Vagina (tissue), 2 donors: ENCODE measurements around the gene CER1. TPM values are rescaled to one million over a fixed set of nuclear protein-coding genes. Genes with fewer than 3 reads are reported as not detected.

Experiments
- DNase-seq, 2 donors: peaks; one replicate each; pipeline ENCODE4 v3.0.0-alpha.2; 2017; ENCODE audit errors: extremely low spot score in 2 of 2
- H3K27ac ChIP-seq: fragments of 200-600 bp; sonication (generic); one replicate; pipeline ENCODE4 v1.5.1; 2019
- H3K27me3 ChIP-seq: fragments of 200-600 bp; sonication (generic); one replicate; pipeline ENCODE4 v1.5.1; 2019
- H3K36me3 ChIP-seq, 2 donors: fragments of 200-600 bp; sonication (generic); one replicate each; pipeline ENCODE4 v1.5.1; 2017 to 2019
- H3K4me1 ChIP-seq: fragments of 200-600 bp; sonication (generic); one replicate; pipeline ENCODE4 v1.5.1; 2019
- H3K4me3 ChIP-seq, 2 donors: fragments of 200-600 bp; sonication (generic); 1 replicate in 1 of 2; 2 replicates in 1 of 2; pipeline ENCODE4 v1.5.1; 2016 to 2019
- H3K9me3 ChIP-seq: fragments of 200-600 bp; sonication (generic); one replicate; pipeline ENCODE4 v1.5.1; 2019
- CTCF ChIP-seq, 3 experiments: fragments of 450-650 bp in 2 of 3; fragments of 200-600 bp in 1 of 3; sonication (generic) in 1 of 3; IDR thresholded peaks; one replicate each; pipeline ENCODE4 v1.5.1; 2017 to 2019; ENCODE audit warnings: antibody characterized with exemption in 3 of 3, mild to moderate bottlenecking in 2 of 3, moderate library complexity in 2 of 3
- POLR2A ChIP-seq, 2 donors: fragments of 450-650 bp; IDR thresholded peaks; one replicate each; pipeline ENCODE4 v1.6.1; 2017; ENCODE audit warnings: antibody characterized with exemption in 2 of 2, mild to moderate bottlenecking in 2 of 2, moderate library complexity in 2 of 2
- POLR2AphosphoS5 ChIP-seq, 2 donors: sonication (generic); formaldehyde crosslinking; IDR thresholded peaks; one replicate each; pipeline ENCODE4 v1.9.0; 2017; ENCODE audit warnings: antibody characterized with exemption in 2 of 2, mild to moderate bottlenecking in 2 of 2, low read depth in 1 of 2; ENCODE audit not compliant: insufficient read depth in 1 of 2
- intact Hi-C: fragments of 100-400 bp; cut with DNase I; formaldehyde crosslinking; loops from one replicate; pipeline ENCODE4 v1.15.1; 2023
- total RNA-seq: library from RNA; depleted of rRNA; stranded (reverse); fragments of >200 nt; gene quantifications from one replicate; pipeline ENCODE4 v1.2.3, GENCODE V29; 2016

CER1 gene
- total RNA-seq, 1 donor from 2014 or later: not detected

- H3K9me3 ChIP-seq: no peaks in the 10 kb centered on the region
- no peak overlapping the region for H3K27ac ChIP-seq
- intact Hi-C loops: no loop called here
- H3K4me1 ChIP-seq: no peaks in the 10 kb centered on the region
- TF ChIP-seq POLR2A (IDR thresholded peaks at IDR 0.05) (no peak), POLR2AphosphoS5 (IDR thresholded peaks at IDR 0.05; ENCODE audit: insufficient read depth in 1 of 2, low read depth in 1 of 2) (no peak), CTCF (IDR thresholded peaks at IDR 0.05) (no peak)
- no peak for DNase-seq
- no peaks in the 10 kb centered on the region for H3K27me3 ChIP-seq
- no peaks in the 10 kb centered on the region for H3K36me3 ChIP-seq
- no peak overlapping the region for H3K4me3 ChIP-seq
These were observed 28.3 kb upstream of the CER1 start for GRCh38 chr9:14750821-14751220.

- no peak overlapping the region for H3K4me3 ChIP-seq
- TF ChIP-seq POLR2A (IDR thresholded peaks at IDR 0.05) (no peak), POLR2AphosphoS5 (IDR thresholded peaks at IDR 0.05; ENCODE audit: insufficient read depth in 1 of 2, low read depth in 1 of 2) (no peak), CTCF (IDR thresholded peaks at IDR 0.05) (no peak)
- intact Hi-C loops: no loop called here
These were observed 27.2 kb upstream of the CER1 start for GRCh38 chr9:14749741-14750211.

GRCh38 chr9:14748373-14748772 lies 25.8 kb upstream of the CER1 start:
- Histone ChIP-seq H3K27me3 (no peaks in the 10 kb centered on the region), H3K36me3 (no peaks in the 10 kb centered on the region), H3K27ac (no peak overlapping the region), H3K9me3 (no peaks in the 10 kb centered on the region), H3K4me1 (no peaks in the 10 kb centered on the region), H3K4me3 (no peak overlapping the region)
- TF ChIP-seq CTCF (IDR thresholded peaks at IDR 0.05): no peak
- TF ChIP-seq POLR2AphosphoS5 (IDR thresholded peaks at IDR 0.05; ENCODE audit: insufficient read depth in 1 of 2, low read depth in 1 of 2): no peak
- no peak for TF ChIP-seq POLR2A (IDR thresholded peaks at IDR 0.05)
- intact Hi-C loops: no loop called here
- DNase-seq: no peak

More at GRCh38 chr9:14749741-14750211, 27.2 kb upstream of the CER1 start:
- DNase-seq: no peak
- Histone ChIP-seq H3K36me3 (no peaks in the 10 kb centered on the region), H3K27me3 (no peaks in the 10 kb centered on the region), H3K4me1 (no peaks in the 10 kb centered on the region), H3K27ac (no peak overlapping the region), H3K9me3 (no peaks in the 10 kb centered on the region)

GRCh38 chr9:14747111-14747510 lies 24.6 kb upstream of the CER1 start:
- no peak for TF ChIP-seq POLR2A (IDR thresholded peaks at IDR 0.05)
- TF ChIP-seq CTCF (IDR thresholded peaks at IDR 0.05): no peak
- peak in 1 of 2 donors; percentile 12 for TF ChIP-seq POLR2AphosphoS5 (IDR thresholded peaks at IDR 0.05; ENCODE audit: insufficient read depth in 1 of 2, low read depth in 1 of 2)
- no peak for DNase-seq
- Histone ChIP-seq H3K27me3 (no peaks in the 10 kb centered on the region), H3K4me3 (no peak overlapping the region), H3K27ac (no peak overlapping the region), H3K36me3 (no peaks in the 10 kb centered on the region), H3K9me3 (no peaks in the 10 kb centered on the region), H3K4me1 (no peaks in the 10 kb centered on the region)
- intact Hi-C loops: no loop called here

- no peak overlapping the region for H3K27ac ChIP-seq
- no peaks in the 10 kb centered on the region for H3K4me1 ChIP-seq
- no peaks in the 10 kb centered on the region for H3K27me3 ChIP-seq
- TF ChIP-seq POLR2A (IDR thresholded peaks at IDR 0.05) (no peak), CTCF (IDR thresholded peaks at IDR 0.05) (no peak), POLR2AphosphoS5 (IDR thresholded peaks at IDR 0.05; ENCODE audit: insufficient read depth in 1 of 2, low read depth in 1 of 2) (no peak)
- no peak overlapping the region for H3K4me3 ChIP-seq
- H3K36me3 ChIP-seq: no peaks in the 10 kb centered on the region
- DNase-seq: no peak
- intact Hi-C loops: no loop called here
- H3K9me3 ChIP-seq: no peaks in the 10 kb centered on the region
These were observed 24.1 kb upstream of the CER1 start for GRCh38 chr9:14746626-14747025.
